Stomach (tissue), 9 donors: Measurements from ENCODE around the gene AKR1A1. TPM values are rescaled to one million over a fixed set of nuclear protein-coding genes. Genes with fewer than 3 reads are reported as not detected.

ENCODE experiments used
- DNase-seq, 2 donors: peaks; one replicate each; pipeline versions ENCODE4 v3.0.0 to v3.0.0-alpha.2; 2013 to 2019
- H3K27ac ChIP-seq, 5 donors: fragments of 200-600 bp in 4 of 5; sonication (generic) in 4 of 5; one replicate each; pipeline ENCODE4 v1.5.1; 2013 to 2019; ENCODE audit warnings: mild to moderate bottlenecking in 1 of 5, moderate library complexity in 1 of 5
- H3K27me3 ChIP-seq, 3 donors: fragments of 200-600 bp; sonication (generic); one replicate each; pipeline ENCODE4 v1.5.1; 2017 to 2019; ENCODE audit warnings: mixed run types in 1 of 3
- H3K36me3 ChIP-seq, 4 donors: fragments of 200-600 bp; sonication (generic); 1 replicate in 3 of 4; 2 replicates in 1 of 4; pipeline ENCODE4 v1.5.1; 2016 to 2019
- H3K4me1 ChIP-seq, 4 donors: fragments of 200-600 bp; sonication (generic); one replicate each; pipeline ENCODE4 v1.5.1; 2016 to 2019
- H3K4me3 ChIP-seq, 4 donors: fragments of 200-600 bp; sonication (generic) in 3 of 4; one replicate each; pipeline ENCODE4 v1.5.1; 2016 to 2019; ENCODE audit warnings: mild to moderate bottlenecking in 1 of 4
- H3K9me3 ChIP-seq, 4 donors: fragments of 200-600 bp; sonication (generic); one replicate each; pipeline ENCODE4 v1.5.1; 2016 to 2019
- CTCF ChIP-seq, 7 experiments: fragments of 450-650 bp in 4 of 7; fragments of 200-600 bp in 3 of 7; sonication (generic) in 3 of 7; IDR thresholded peaks; one replicate each; pipeline ENCODE4 v1.5.1; 2016 to 2019; ENCODE audit warnings: antibody characterized with exemption in 7 of 7, control low read depth in 2 of 7, mild to moderate bottlenecking in 1 of 7
- EP300 ChIP-seq: sonication (generic); formaldehyde crosslinking; IDR thresholded peaks from one replicate; pipeline ENCODE4 v1.6.1; 2017; ENCODE audit warnings: antibody characterized with exemption
- POLR2A ChIP-seq, 4 donors: fragments of 450-650 bp; IDR thresholded peaks; one replicate each; pipeline ENCODE4 v1.6.1; 2016; ENCODE audit warnings: antibody characterized with exemption in 4 of 4, control low read depth in 2 of 4, mild to moderate bottlenecking in 1 of 4, moderate library complexity in 1 of 4
- POLR2AphosphoS5 ChIP-seq, 3 donors: sonication (generic); formaldehyde crosslinking; IDR thresholded peaks; one replicate each; pipeline ENCODE4 v1.6.1; 2016; ENCODE audit warnings: antibody characterized with exemption in 3 of 3
- WGBS, 5 donors: extraction: QIAGEN DNeasy Blood & Tissue Kit in 3 of 5; methylation state at CpG; one replicate each; pipeline versions ENCODE4 v1.1.5 to v1.1.7; 2013 to 2018; 5-methylcytosine and 5-hydroxymethylcytosine counted together
- intact Hi-C: fragments of 100-400 bp; cut with DNase I; formaldehyde crosslinking; loops from one replicate; pipeline ENCODE4 v1.15.1; 2023; ENCODE audit warnings: low total_unique reads
- polyA plus RNA-seq, 3 donors: library from polyadenylated mRNA; stranded (reverse); fragments of 200-250 nt; gene quantifications; one replicate each; pipeline ENCODE4 v1.2.3, GENCODE V29; 2013
- small RNA-seq, 4 donors: library from RNA; depleted of rRNA; stranded (forward); fragments of <200 nt; gene quantifications; one replicate each; pipeline ENCODE3, GENCODE V24; 2016
- total RNA-seq, 5 donors: library from RNA; depleted of rRNA; stranded (reverse); fragments of >200 nt; gene quantifications; one replicate each; pipeline versions ENCODE4 v1.1.0 to v1.2.3, GENCODE V29; 2014 to 2016
- donor health status: healthy with polysubstance abuse.
- donor health status: Bipolar disorder and iron deficiency.
- donor health status: healthy.

The AKR1A1 gene
- total and polyA plus RNA-seq, 8 donors = 10.5 to 246 (median 184) TPM

DNA sequence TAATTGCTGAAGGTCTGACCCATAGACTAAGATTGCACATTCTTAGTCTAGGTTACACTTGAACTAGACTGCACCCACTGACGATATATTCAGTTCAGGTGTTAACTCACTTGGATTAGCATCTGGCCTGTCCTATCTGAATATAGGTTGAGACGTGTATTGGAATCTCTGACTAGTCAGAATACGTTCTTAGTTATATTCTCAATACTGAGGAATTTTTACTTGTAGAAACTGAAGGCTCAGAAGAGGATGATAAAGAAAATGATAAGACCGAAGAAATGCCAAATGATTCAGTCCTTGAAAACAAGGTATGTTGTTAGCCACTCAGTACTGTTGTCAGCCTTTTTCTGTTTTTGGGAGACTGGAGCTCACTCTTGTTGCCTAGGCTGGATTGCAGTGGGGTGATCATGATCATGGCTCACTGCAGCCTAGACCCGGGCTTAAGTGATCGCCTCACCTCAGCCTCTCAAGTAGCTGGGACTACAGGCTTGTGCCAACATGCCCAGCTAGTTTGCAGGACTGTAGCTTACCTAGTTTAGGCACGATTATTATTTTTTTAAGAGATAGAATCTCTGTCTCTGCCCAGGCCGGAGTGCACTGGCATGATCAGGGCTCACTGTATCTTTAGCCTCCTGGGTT, 62.4 kb downstream of the AKR1A1 start:
- intact Hi-C loops = no loop called here

DNA sequence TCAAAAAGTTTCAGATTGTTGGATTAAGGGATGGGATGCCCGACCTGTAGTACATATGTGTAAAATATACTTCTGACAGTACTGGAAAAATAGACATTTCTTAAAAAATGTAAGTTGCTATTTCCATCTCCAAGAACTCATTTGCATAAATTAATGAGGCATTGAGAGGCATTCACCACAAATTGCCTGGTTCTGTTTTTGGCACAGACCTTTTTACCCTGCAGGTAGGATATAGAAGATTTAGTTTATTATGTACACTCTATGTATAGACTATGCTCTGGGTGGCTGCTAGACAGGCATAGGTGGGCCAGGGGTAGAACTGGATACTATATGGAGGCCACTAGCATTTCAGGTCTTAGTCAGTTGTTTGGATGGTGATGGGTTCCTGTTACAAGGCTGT, 65.3 kb downstream of the AKR1A1 start:
- DNase-seq = no peak

More for the DNA sequence above, 62.4 kb downstream of the AKR1A1 start:
- Histone ChIP-seq H3K36me3 (peaks cover 47 to 89% (median 84%) of the 10 kb centered on the region in 4 donors), H3K4me1 (peaks cover 0 to under 1% (median 0%) of the 10 kb centered on the region in 4 donors), H3K9me3 (no peaks in the 10 kb centered on the region), H3K27me3 (no peaks in the 10 kb centered on the region), H3K4me3 (no peak overlapping the region), H3K27ac (no peak overlapping the region)
- DNase-seq = no peak
- TF ChIP-seq CTCF (IDR thresholded peaks at IDR 0.05) (no peak), POLR2AphosphoS5 (IDR thresholded peaks at IDR 0.05) (no peak), EP300 (no peak), POLR2A (IDR thresholded peaks at IDR 0.05) (no peak)
- 77 to 89% (median 88%) methylated on average over 8 of the region's 8 CpGs for WGBS, 5 donors

GRCh38 chr1:45617618-45618017, 67.0 kb downstream of the AKR1A1 start:
- DNase-seq = no peak
- Histone ChIP-seq H3K4me3 (no peak overlapping the region), H3K4me1 (peaks cover 3 to 15% (median 10%) of the 10 kb centered on the region in 4 donors), H3K9me3 (no peaks in the 10 kb centered on the region), H3K27ac (no peak overlapping the region), H3K36me3 (peaks cover 46 to 98% (median 84%) of the 10 kb centered on the region in 4 donors), H3K27me3 (no peaks in the 10 kb centered on the region)
- intact Hi-C loops = no loop called here
- no peak for TF ChIP-seq CTCF (IDR thresholded peaks at IDR 0.05)
- no peak for TF ChIP-seq POLR2AphosphoS5 (IDR thresholded peaks at IDR 0.05)
- TF ChIP-seq EP300 = no peak
- TF ChIP-seq POLR2A (IDR thresholded peaks at IDR 0.05) = no peak
- WGBS, 5 donors = 71 to 86% (median 76%) methylated on average over 4 of the region's 4 CpGs

More for the DNA sequence above, 65.3 kb downstream of the AKR1A1 start:
- Histone ChIP-seq H3K4me3 (no peak overlapping the region), H3K9me3 (no peaks in the 10 kb centered on the region), H3K27me3 (no peaks in the 10 kb centered on the region), H3K36me3 (peaks cover 46 to 89% (median 82%) of the 10 kb centered on the region in 4 donors), H3K27ac (no peak overlapping the region), H3K4me1 (no peaks in the 10 kb centered on the region)
- no peak for TF ChIP-seq POLR2AphosphoS5 (IDR thresholded peaks at IDR 0.05)
- no peak for TF ChIP-seq CTCF (IDR thresholded peaks at IDR 0.05)
- TF ChIP-seq POLR2A (IDR thresholded peaks at IDR 0.05) = no peak
- no peak for TF ChIP-seq EP300
- intact Hi-C loops = no loop called here
- WGBS, 5 donors = 76 to 93% (median 88%) methylated on average over 1 of the region's 1 CpG

- Histone ChIP-seq H3K27me3 (no peaks in the 10 kb centered on the region), H3K9me3 (no peaks in the 10 kb centered on the region), H3K4me1 (peaks cover 3 to 27% (median 12%) of the 10 kb centered on the region in 4 donors), H3K27ac (peak overlapping the region in 4 of 5 donors; percentile 13 to 71 (median 52)), H3K36me3 (peaks cover 51 to 98% (median 84%) of the 10 kb centered on the region in 4 donors), H3K4me3 (no peak overlapping the region)
- intact Hi-C loops = no loop called here
- WGBS, 5 donors = 63 to 77% (median 70%) methylated on average over 8 of the region's 8 CpGs
- no peak for DNase-seq
- TF ChIP-seq POLR2A (IDR thresholded peaks at IDR 0.05) (no peak), POLR2AphosphoS5 (IDR thresholded peaks at IDR 0.05) (no peak), EP300 (no peak), CTCF (IDR thresholded peaks at IDR 0.05) (no peak)
Observed at GRCh38 chr1:45619149-45619921, 68.7 kb downstream of the AKR1A1 start.

Small RNA genes lying within 50 kb of the gene (small RNA-seq; reads per million reads assigned to genes)
- gene AL355480.1 (0 reads per million in 4 donors), gene AL355480.2 (0 reads per million in 4 donors), gene AL355480.3 (0 reads per million in 4 donors), gene AL355480.4 (0 reads per million in 4 donors)

Other genes with a start within 250 kb of the AKR1A1 start
- gene HPDL, start 223.9 kb upstream of the AKR1A1 start, total RNA-seq = 10 to 100 TPM in 1 of 5 donors, 1 to 10 TPM in 1, not detected in 3; 4.1 to 10.1 TPM
- 1 to 10 TPM; 1.8 to 6.6 (median 3.1) TPM for gene HPDL, start 223.9 kb upstream of the AKR1A1 start, polyA plus RNA-seq
- gene TOE1, start 210.7 kb upstream of the AKR1A1 start, total RNA-seq = 10 to 100 TPM in 2 of 5 donors, 1 to 10 TPM in 2, under 1 TPM in 1; 0.87 to 31.5 (median 8.8) TPM
- gene TOE1, start 210.7 kb upstream of the AKR1A1 start, polyA plus RNA-seq = 10 to 100 TPM in 1 of 3 donors, 1 to 10 TPM in 2; 6.4 to 11.2 (median 7.3) TPM
- 10 to 100 TPM; 11.6 to 88.7 (median 19.1) TPM for gene MUTYH, start 210.4 kb upstream of the AKR1A1 start, total RNA-seq
- gene MUTYH, start 210.4 kb upstream of the AKR1A1 start, polyA plus RNA-seq = 10 to 100 TPM; 19.4 to 24.1 (median 20.0) TPM
- gene TESK2, start 59.7 kb upstream of the AKR1A1 start, total RNA-seq = 10 to 100 TPM in 1 of 5 donors, 1 to 10 TPM in 3, not detected in 1; 2.8 to 11.2 (median 7.4) TPM
- 1 to 10 TPM; 3.5 to 4.0 (median 3.8) TPM for gene TESK2, start 59.7 kb upstream of the AKR1A1 start, polyA plus RNA-seq
- gene CCDC163, start 50.8 kb upstream of the AKR1A1 start, total RNA-seq = 1 to 10 TPM in 1 of 5 donors, under 1 TPM in 1, not detected in 3; 0.18 to 2.7 TPM
- 1 to 10 TPM; 1.2 to 2.6 (median 1.8) TPM for gene CCDC163, start 50.8 kb upstream of the AKR1A1 start, polyA plus RNA-seq
- gene MMACHC, start 50.5 kb upstream of the AKR1A1 start, total RNA-seq = 10 to 100 TPM in 1 of 5 donors, 1 to 10 TPM in 2, under 1 TPM in 2; 0.58 to 20.6 (median 1.6) TPM
- gene MMACHC, start 50.5 kb upstream of the AKR1A1 start, polyA plus RNA-seq = 1 to 10 TPM; 1.7 to 2.3 (median 1.7) TPM
- gene PRDX1, start 28.9 kb upstream of the AKR1A1 start, total RNA-seq = 100 to 1,000 TPM in 4 of 5 donors, 10 to 100 TPM in 1; 77.6 to 447 (median 187) TPM
- 100 to 1,000 TPM; 570 to 892 (median 660) TPM for gene PRDX1, start 28.9 kb upstream of the AKR1A1 start, polyA plus RNA-seq
- 100 to 1,000 TPM in 2 of 5 donors, 10 to 100 TPM in 3; 14.0 to 107 (median 51.8) TPM for gene NASP, start 33.2 kb downstream of the AKR1A1 start, total RNA-seq
- 100 to 1,000 TPM in 1 of 3 donors, 10 to 100 TPM in 2; 78.7 to 119 (median 79.9) TPM for gene NASP, start 33.2 kb downstream of the AKR1A1 start, polyA plus RNA-seq
- gene CCDC17, start 73.2 kb downstream of the AKR1A1 start, total RNA-seq = 10 to 100 TPM in 2 of 5 donors, 1 to 10 TPM in 2, not detected in 1; 5.1 to 17.1 (median 11.1) TPM
- gene CCDC17, start 73.2 kb downstream of the AKR1A1 start, polyA plus RNA-seq = under 1 TPM in 2 of 3 donors, not detected in 1; 0.68 to 0.83 TPM
- gene GPBP1L1, start 135.7 kb downstream of the AKR1A1 start, total RNA-seq = 100 to 1,000 TPM; 102 to 346 (median 104) TPM
- gene GPBP1L1, start 135.7 kb downstream of the AKR1A1 start, polyA plus RNA-seq = 10 to 100 TPM; 40.1 to 48.6 (median 45.1) TPM
- gene TMEM69, start 137.4 kb downstream of the AKR1A1 start, total RNA-seq = 10 to 100 TPM in 3 of 5 donors, 1 to 10 TPM in 1, not detected in 1; 7.1 to 35.6 (median 21.5) TPM
- gene TMEM69, start 137.4 kb downstream of the AKR1A1 start, polyA plus RNA-seq = 10 to 100 TPM; 10.1 to 14.7 (median 14.2) TPM
- 10 to 100 TPM in 1 of 5 donors, 1 to 10 TPM in 4; 5.2 to 19.5 (median 7.8) TPM for gene IPP, start 199.8 kb downstream of the AKR1A1 start, total RNA-seq
- 1 to 10 TPM; 3.2 to 4.9 (median 4.4) TPM for gene IPP, start 199.8 kb downstream of the AKR1A1 start, polyA plus RNA-seq